GM06990 (cell line): ENCODE results near the gene NLRP3.
A peak's percentile ranks its signal among the peaks of the same experiment; 100 is the strongest.
"Not testable (repeated sequence)": the region's sequence is repeated elsewhere in the genome, so short reads cannot be mapped to it uniquely, and the experiment has no call there.

Source experiments
- DNase-seq: peaks from one replicate; pipeline ENCODE4 v3.0.0-alpha.2; 2011; ENCODE audit not compliant: insufficient read length; ENCODE audit errors: extremely low read depth
- H3K27me3 ChIP-seq: replicated peaks from 2 replicates; pipeline ENCODE4 v1.6.0; 2011; ENCODE audit warnings: low read length; ENCODE audit not compliant: control insufficient read depth, insufficient read depth
- H3K36me3 ChIP-seq: 2 replicates; pipeline ENCODE4 v1.5.1; 2011; ENCODE audit warnings: low read length; ENCODE audit not compliant: control insufficient read depth, insufficient read depth
- H3K4me3 ChIP-seq: replicated peaks from 2 replicates; pipeline ENCODE4 v1.5.1; 2011; ENCODE audit warnings: low read depth, mild to moderate bottlenecking, control low read depth, low read length
- TF ChIP-seq, protein P1 (sequence below): IDR thresholded peaks from 2 replicates; pipeline ENCODE4 v1.5.1; 2011; ENCODE audit warnings: low read length, control low read depth, mild to moderate bottlenecking, inconsistent platforms; ENCODE audit not compliant: insufficient read depth, poor library complexity, severe bottlenecking

Gene NLRP3

DNA sequence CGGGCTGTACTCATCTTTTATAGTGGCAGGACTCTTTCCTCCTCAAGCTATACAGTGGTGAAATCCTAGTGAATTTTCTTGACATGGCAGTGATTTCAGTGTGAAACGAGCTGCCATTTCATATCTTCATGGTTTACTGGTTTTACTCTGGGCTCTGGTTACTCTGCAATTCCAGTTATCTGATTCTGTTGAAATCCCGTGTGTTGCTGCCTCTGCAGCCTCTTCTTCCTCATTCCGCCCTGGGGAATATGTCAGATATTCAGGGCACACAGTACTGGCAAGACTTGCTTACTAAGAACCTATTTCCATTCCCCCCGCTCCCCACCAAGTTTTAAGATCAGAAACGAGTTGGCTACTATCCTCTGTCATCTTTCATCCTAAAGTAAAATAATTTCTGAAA, 49.8 kb downstream of the NLRP3 start:
- H3K36me3 ChIP-seq: no peaks in the 10 kb centered on the region
- H3K4me3 ChIP-seq: no peak overlapping the region
- H3K27me3 ChIP-seq: no peaks in the 10 kb centered on the region
- TF ChIP-seq, protein P1, sequence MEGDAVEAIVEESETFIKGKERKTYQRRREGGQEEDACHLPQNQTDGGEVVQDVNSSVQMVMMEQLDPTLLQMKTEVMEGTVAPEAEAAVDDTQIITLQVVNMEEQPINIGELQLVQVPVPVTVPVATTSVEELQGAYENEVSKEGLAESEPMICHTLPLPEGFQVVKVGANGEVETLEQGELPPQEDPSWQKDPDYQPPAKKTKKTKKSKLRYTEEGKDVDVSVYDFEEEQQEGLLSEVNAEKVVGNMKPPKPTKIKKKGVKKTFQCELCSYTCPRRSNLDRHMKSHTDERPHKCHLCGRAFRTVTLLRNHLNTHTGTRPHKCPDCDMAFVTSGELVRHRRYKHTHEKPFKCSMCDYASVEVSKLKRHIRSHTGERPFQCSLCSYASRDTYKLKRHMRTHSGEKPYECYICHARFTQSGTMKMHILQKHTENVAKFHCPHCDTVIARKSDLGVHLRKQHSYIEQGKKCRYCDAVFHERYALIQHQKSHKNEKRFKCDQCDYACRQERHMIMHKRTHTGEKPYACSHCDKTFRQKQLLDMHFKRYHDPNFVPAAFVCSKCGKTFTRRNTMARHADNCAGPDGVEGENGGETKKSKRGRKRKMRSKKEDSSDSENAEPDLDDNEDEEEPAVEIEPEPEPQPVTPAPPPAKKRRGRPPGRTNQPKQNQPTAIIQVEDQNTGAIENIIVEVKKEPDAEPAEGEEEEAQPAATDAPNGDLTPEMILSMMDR: no peak
- no peak for DNase-seq

DNA sequence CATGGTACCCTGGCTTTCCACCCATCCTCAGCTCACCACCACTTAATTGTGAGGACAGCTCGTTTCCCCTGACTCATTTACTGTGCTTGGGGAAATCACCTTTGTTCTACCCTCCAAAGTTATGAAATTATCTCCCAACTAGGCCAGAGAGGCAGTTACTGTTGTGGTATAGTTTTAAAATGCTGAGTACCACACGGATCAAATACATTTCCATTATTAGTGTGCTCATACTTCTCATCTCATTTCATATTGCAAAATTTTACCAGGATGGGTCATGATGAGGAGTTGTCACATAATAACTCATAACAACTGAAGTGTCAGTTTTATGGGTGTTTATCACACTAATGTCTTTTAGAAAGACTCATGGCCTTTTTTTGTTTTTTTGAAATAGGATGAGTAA, 51.2 kb downstream of the NLRP3 start:
- Histone ChIP-seq H3K27me3 (no peaks in the 10 kb centered on the region), H3K4me3 (no peak overlapping the region), H3K36me3 (no peaks in the 10 kb centered on the region)
- TF ChIP-seq, protein P1: no peak
- DNase-seq: no peak

DNA sequence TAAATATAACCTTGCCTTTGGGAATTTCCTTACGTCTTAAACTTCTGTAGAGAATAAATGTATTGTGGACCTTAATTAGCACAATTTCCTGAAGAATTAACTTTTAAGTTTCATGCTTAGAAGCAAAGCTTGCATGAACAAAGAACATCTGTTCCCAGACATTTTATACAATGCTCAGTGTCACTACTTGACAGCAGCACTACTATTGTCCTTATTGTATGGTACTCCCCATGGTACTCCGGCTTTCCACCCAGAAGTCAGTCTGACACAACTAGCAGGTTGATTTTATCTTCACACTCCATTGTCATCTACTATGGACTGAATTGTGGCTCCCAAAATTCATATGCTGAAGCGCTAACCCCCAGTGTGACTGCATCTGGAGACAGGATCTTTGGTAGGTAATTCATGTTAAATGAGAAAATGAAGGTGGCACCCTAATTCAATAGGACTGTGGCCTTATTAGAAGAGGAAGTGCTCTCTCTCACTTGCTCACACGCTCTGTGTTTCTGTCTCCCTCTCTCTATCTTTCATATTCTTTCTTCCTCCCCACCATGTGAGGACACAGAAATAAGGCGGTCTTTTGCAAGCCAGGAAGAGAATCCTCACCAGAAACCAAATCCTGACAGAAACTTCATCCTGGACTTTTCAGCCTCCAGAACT, 52.6 kb downstream of the NLRP3 start:
- no peaks in the 10 kb centered on the region for H3K36me3 ChIP-seq
- no peaks in the 10 kb centered on the region for H3K27me3 ChIP-seq
- TF ChIP-seq, protein P1: no peak
- no peak for DNase-seq
- H3K4me3 ChIP-seq: no peak overlapping the region

DNA sequence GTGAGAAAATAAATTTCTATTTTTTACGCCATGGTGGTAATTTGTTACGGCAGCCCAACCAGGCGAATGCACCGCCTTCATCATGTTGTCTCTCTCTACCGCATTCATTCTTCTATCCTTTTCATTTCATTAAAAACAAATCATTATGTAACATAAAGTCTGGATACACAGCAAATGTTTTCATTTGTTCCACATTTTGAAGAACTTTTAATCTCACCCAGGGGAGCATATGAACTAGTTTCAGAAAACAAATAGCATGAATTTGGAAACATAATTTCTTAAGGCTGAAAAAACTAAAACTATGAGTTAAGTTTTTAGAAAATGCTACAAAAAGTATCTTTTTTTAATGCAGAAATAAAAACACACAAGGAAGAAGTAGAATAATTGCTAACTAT, 53.2 kb downstream of the NLRP3 start:
- no peaks in the 10 kb centered on the region for H3K27me3 ChIP-seq
- TF ChIP-seq, protein P1: no peak
- H3K4me3 ChIP-seq: no peak overlapping the region
- no peak for DNase-seq
- H3K36me3 ChIP-seq: no peaks in the 10 kb centered on the region

DNA sequence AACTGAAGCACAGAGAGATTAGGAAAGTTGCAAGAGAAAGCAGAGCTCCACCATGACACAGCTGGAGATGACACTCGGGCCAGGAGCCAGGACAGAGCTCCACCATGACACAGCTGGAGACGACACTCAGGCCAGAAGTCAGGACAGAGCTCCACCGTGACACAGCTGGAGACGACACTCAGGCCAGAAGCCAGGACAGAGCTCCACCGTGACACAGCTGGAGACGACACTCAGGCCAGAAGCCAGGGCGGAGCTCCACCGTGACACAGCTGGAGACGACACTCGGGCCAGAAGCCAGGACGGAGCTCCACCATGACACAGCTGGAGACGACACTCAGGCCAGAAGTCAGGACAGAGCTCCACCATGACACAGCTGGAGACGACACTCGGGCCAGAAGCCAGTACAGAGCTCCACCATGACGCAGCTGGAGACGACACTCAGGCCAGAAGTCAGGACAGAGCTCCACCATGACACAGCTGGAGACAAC, 55.0 kb downstream of the NLRP3 start:
- not testable (repeated sequence) for H3K4me3 ChIP-seq, DNase-seq, H3K27me3 ChIP-seq, H3K36me3 ChIP-seq

DNA sequence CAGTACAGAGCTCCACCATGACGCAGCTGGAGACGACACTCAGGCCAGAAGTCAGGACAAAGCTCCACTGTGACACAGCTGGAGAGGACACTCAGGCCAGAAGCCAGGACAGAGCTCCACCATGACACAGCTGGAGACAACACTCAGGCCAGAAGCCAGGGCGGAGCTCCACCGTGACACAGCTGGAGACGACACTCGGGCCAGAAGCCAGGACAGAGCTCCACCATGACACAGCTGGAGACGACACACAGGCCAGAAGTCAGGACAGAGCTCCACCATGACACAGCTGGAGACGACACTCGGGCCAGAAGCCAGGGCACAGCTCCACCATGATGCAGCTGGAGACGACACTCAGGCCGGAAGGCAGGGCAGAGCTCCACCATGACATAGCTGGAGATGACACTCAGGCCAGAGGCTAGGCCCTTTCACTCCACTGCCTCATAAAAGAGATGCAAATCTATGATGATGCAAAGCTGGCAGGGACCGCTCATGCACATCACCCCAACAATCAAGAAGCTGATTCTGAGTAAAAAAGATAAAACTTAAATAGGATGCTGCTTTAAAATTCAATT, 55.6 kb downstream of the NLRP3 start:
- no peak overlapping the region for H3K4me3 ChIP-seq
- peak; percentile 50 for DNase-seq

More for the DNA sequence above, 55.6 kb downstream of the NLRP3 start:
- TF ChIP-seq, protein P1: no peak
- Histone ChIP-seq H3K36me3 (no peaks in the 10 kb centered on the region), H3K27me3 (no peaks in the 10 kb centered on the region)
